ENCODE measurements around the gene CMPK2.

DNA sequence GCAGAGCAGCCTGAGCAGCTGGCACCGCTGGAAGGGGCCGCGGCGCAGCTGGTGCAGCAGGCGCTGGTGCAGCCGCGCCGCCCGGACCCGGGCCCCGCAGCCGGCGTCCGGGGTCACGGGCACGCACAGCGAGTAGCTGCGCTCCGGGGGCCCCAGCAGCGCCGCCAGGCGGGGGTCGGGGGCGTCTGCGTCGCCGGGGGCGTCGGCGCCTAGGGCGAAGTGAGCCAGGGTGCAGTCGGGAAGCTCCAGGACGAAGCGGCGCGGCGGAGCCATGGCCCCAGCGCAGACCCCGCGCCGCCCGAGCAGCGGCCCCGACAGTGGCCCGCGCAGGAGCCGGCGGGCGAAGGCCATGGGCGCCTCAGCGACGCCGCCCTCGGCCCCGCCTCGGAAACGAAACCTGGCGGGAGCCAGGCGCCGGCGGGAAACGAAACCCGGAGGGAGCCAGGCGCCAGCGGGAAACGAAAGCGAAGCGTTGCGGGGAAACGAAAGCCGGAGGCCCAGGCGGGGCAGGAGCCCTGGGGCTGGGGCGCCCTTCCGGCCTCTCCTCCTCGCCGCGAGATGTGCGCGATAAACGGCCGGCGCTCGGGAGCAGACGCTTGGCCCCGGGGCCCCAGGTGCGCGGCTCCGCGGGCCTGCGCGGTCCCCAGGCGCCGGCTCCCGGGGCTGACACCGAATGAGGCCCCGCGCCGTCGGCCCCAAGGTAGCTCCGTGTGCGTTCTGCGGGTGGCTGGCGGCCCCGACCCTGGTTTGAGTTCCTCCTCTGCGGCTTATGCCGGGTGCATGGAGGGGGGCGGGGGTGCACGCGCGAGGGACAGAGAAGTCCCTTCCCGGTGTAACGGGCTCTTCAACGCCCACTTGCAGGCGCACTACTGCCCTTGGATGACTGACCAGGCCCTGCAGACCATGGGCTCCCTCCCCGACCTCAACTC, at the start of gene CMPK2:
- TF ChIP-seq ELK1 (CRISPR knock-in tag; IDR thresholded peaks at IDR 0.05) (no peak), BHLHE40 (IDR thresholded peaks at IDR 0.05; ENCODE audit: low read length) (0 out of 2 replicates have a peak, but pooled peaks have one; percentile 29), CBX3 (IDR thresholded peaks at IDR 0.05; ENCODE audit: borderline replicate concordance in 1 of 2, low read length in 2 of 2) (no peak), CTCF (IDR thresholded peaks at IDR 0.05 in 2 of 3, conservative IDR thresholded peaks at IDR 0.05 in 1 of 3; ENCODE audit: insufficient read depth in 2 of 3, low read depth in 1 of 3, low read length in 3 of 3) (peak; percentile 31 to 46 (median 36); a peak in 3 of 6 replicates), POLR2A (conservative IDR thresholded peaks at IDR 0.05) (peak; percentile 57; the same call in 1 of the 2 replicates), EZH2 (IDR thresholded peaks at IDR 0.05; ENCODE audit: borderline replicate concordance, low read depth, low read length) (no peak), CHD4 (IDR thresholded peaks at IDR 0.05; ENCODE audit: insufficient read depth, insufficient replicate concordance, low read depth, low read length, poor library complexity, severe bottlenecking) (no peak), BACH1 (tag; IDR thresholded peaks at IDR 0.05) (no peak), ZFX (CRISPR knock-in tag; IDR thresholded peaks at IDR 0.05) (peak; percentile 95), NR2F6 (CRISPR knock-in tag; IDR thresholded peaks at IDR 0.05) (no peak), SOX6 (IDR thresholded peaks at IDR 0.05) (peak; percentile 53; the same call in 1 of the 2 replicates), ADNP (tag; IDR thresholded peaks at IDR 0.05) (no peak)
- TF ChIP-seq, protein P1, sequence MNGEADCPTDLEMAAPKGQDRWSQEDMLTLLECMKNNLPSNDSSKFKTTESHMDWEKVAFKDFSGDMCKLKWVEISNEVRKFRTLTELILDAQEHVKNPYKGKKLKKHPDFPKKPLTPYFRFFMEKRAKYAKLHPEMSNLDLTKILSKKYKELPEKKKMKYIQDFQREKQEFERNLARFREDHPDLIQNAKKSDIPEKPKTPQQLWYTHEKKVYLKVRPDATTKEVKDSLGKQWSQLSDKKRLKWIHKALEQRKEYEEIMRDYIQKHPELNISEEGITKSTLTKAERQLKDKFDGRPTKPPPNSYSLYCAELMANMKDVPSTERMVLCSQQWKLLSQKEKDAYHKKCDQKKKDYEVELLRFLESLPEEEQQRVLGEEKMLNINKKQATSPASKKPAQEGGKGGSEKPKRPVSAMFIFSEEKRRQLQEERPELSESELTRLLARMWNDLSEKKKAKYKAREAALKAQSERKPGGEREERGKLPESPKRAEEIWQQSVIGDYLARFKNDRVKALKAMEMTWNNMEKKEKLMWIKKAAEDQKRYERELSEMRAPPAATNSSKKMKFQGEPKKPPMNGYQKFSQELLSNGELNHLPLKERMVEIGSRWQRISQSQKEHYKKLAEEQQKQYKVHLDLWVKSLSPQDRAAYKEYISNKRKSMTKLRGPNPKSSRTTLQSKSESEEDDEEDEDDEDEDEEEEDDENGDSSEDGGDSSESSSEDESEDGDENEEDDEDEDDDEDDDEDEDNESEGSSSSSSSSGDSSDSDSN (IDR thresholded peaks at IDR 0.05; ENCODE audit: borderline replicate concordance in 1 of 2, low read depth in 2 of 2, low read length in 2 of 2): peak; percentile 96 to 98
- TF ChIP-seq, protein P2, sequence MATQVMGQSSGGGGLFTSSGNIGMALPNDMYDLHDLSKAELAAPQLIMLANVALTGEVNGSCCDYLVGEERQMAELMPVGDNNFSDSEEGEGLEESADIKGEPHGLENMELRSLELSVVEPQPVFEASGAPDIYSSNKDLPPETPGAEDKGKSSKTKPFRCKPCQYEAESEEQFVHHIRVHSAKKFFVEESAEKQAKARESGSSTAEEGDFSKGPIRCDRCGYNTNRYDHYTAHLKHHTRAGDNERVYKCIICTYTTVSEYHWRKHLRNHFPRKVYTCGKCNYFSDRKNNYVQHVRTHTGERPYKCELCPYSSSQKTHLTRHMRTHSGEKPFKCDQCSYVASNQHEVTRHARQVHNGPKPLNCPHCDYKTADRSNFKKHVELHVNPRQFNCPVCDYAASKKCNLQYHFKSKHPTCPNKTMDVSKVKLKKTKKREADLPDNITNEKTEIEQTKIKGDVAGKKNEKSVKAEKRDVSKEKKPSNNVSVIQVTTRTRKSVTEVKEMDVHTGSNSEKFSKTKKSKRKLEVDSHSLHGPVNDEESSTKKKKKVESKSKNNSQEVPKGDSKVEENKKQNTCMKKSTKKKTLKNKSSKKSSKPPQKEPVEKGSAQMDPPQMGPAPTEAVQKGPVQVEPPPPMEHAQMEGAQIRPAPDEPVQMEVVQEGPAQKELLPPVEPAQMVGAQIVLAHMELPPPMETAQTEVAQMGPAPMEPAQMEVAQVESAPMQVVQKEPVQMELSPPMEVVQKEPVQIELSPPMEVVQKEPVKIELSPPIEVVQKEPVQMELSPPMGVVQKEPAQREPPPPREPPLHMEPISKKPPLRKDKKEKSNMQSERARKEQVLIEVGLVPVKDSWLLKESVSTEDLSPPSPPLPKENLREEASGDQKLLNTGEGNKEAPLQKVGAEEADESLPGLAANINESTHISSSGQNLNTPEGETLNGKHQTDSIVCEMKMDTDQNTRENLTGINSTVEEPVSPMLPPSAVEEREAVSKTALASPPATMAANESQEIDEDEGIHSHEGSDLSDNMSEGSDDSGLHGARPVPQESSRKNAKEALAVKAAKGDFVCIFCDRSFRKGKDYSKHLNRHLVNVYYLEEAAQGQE (IDR thresholded peaks at IDR 0.05; ENCODE audit: borderline replicate concordance): no peak
- TF ChIP-seq, protein P2 (CRISPR knock-in tag; IDR thresholded peaks at IDR 0.05; ENCODE audit: low read depth): peak; percentile 31; the same call in 1 of the 2 replicates

Data from K562 (cell line).